ENCODE results near the gene CNTNAP1. TPM values are rescaled to one million over a fixed set of nuclear protein-coding genes. Genes with fewer than 3 reads are reported as not detected.

CNTNAP1 gene
- total and polyA plus RNA-seq, 9 of the 15 experiments (the other 6 are each of a cell fraction or from before 2014, with no cell fraction given), result 0.10 to 1.8 (median 0.62) TPM

DNA sequence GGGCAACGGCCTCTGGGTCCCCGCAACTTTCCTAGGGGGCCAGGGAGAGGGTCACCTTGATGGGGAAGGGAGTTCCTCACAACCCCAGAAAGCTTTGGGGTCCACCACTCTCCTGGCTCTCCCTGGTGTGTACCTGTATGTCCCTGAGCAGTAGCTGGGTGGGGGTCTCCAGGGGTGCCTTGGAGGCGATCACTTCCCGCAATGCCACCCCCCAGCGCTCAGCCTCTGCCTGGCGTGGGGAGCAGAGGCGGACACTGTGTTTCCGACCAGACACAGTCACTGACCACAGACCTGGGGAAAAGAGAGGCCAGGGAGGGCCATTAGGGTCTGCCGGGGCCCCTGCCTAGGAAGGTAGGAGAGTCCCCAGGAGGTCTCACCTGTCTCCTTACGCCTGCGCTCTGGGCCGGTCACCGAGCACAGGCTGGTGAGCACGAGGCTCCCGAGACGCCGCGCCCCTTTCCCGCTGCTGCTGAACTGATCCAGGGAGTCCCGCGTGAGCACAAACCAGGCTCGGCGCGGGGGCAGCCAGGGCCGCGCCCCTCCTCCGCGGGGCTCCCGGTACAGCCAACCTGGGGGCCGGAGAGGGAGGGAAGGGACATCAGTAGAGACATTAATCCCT lies 9.0 kb upstream of the CNTNAP1 start:
- FAIRE-seq (no peak), DNase-seq (ENCODE audit: extremely low read depth in 1 of 4, low spot score in 3 of 4) (peak in 2 of 4 experiments; percentile 51 to 62), ATAC-seq (no peak)
- H3K4me1 ChIP-seq (replicated peaks in 1 of 2; ENCODE audit: control insufficient read depth in 2 of 2, insufficient read depth in 2 of 2, low read length in 2 of 2), result peaks cover 20 to 68% of the 10 kb centered on the region in 2 experiments
- no peak overlapping the region for H2AFZ ChIP-seq (ENCODE audit: low read depth, low read length)
- WGBS (ENCODE audit: insufficient coverage, low coverage, missing lambda C conversion rate), result 87% methylated on average over 21 of the region's 30 CpGs
- in situ Hi-C loops (cut with MboI) (no loop called here), intact Hi-C loops (cut with micrococcal nuclease) (no loop called here)
- peak overlapping the region in 1 of 2 experiments; percentile 15; a peak in 1 of 4 replicates for H3K9ac ChIP-seq (ENCODE audit: insufficient read depth in 1 of 2, low read depth in 2 of 2, low read length in 2 of 2)
- BruUV-seq (replicated peaks), result no TSS peak
- peaks cover 31% of the 10 kb centered on the region for H3K79me2 ChIP-seq (ENCODE audit: control insufficient read depth, insufficient read depth, low read length)
- no peak overlapping the region for H3K4me3 ChIP-seq
- no peaks in the 10 kb centered on the region for H3K9me1 ChIP-seq (ENCODE audit: control insufficient read depth, insufficient read depth, low read length)
- POLR2A ChIA-PET, result interaction anchor here (0.6 kb wide), 2 partner anchors 9 to 136 kb away, joined by 3 to 4 read pairs; no protein-coding TSS in a partner anchor
- no peak overlapping the region for H3K4me2 ChIP-seq (ENCODE audit: insufficient read depth, low read length)
- H4K20me1 ChIP-seq (replicated peaks; ENCODE audit: control insufficient read depth, insufficient read depth, low read length), result peaks cover 5% of the 10 kb centered on the region
- H3K27ac ChIP-seq (ENCODE audit: extremely low read depth, low read depth, low read length), result no peak overlapping the region
- no peaks in the 10 kb centered on the region for H3K9me3 ChIP-seq (replicated peaks; ENCODE audit: control insufficient read depth, insufficient read depth, low read depth, low read length)
- CTCF ChIA-PET (ENCODE audit: low intra/inter-chr PET ratio), result no interaction called here
- H3K27me3 ChIP-seq (ENCODE audit: control insufficient read depth in 2 of 2, insufficient read depth in 2 of 2, low read length in 2 of 2), result no peaks in the 10 kb centered on the region
- no peak for TF ChIP-seq KAT7 (CRISPR knock-in tag; IDR thresholded peaks at IDR 0.05; ENCODE audit: borderline replicate concordance)
- TF ChIP-seq ZNF175 (CRISPR knock-in tag; IDR thresholded peaks at IDR 0.05; ENCODE audit: low read depth), result no peak
- TF ChIP-seq, protein P1, sequence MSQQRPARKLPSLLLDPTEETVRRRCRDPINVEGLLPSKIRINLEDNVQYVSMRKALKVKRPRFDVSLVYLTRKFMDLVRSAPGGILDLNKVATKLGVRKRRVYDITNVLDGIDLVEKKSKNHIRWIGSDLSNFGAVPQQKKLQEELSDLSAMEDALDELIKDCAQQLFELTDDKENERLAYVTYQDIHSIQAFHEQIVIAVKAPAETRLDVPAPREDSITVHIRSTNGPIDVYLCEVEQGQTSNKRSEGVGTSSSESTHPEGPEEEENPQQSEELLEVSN (IDR thresholded peaks at IDR 0.05; ENCODE audit: borderline replicate concordance in 1 of 2, extremely low read depth in 1 of 2, insufficient read depth in 1 of 2, insufficient read length in 1 of 2, low read depth in 1 of 2, low read length in 1 of 2, poor library complexity in 1 of 2, severe bottlenecking in 1 of 2), result peak in 1 of 2 experiments; percentile 47
- TF ChIP-seq JUN (IDR thresholded peaks at IDR 0.05; ENCODE audit: borderline replicate concordance, low read depth, low read length), result no peak
- TF ChIP-seq JUN (CRISPR knock-in tag; IDR thresholded peaks at IDR 0.05; ENCODE audit: borderline replicate concordance), result no peak
- H3K36me3 ChIP-seq (ENCODE audit: control insufficient read depth, insufficient read depth, low read length), result peaks cover 52% of the 10 kb centered on the region; the same call in 2 of the 3 replicates

Measured in K562 (cell line).